WTC11 (cell line): ENCODE measurements around the gene TF.

Experiments
- MYBL2 ChIP-seq: sonication (generic); formaldehyde crosslinking; IDR thresholded peaks from 2 replicates; pipeline ENCODE4 v1.8.1; 2023; ENCODE audit warnings: mild to moderate bottlenecking, moderate library complexity, missing genetic modification reagents
- TEAD4 ChIP-seq: sonication (generic); formaldehyde crosslinking; IDR thresholded peaks from 2 replicates; pipeline ENCODE4 v1.8.0; 2022; ENCODE audit warnings: mild to moderate bottlenecking, missing genetic modification reagents
- ZNF423 ChIP-seq: fragments of 250-450 bp; sonication (Bioruptor Pico); IDR thresholded peaks from 2 replicates; pipeline ENCODE4 v2.1.2; 2022; ENCODE audit warnings: mild to moderate bottlenecking, moderate library complexity
- TF ChIP-seq, protein P1 (sequence below): sonication (generic); formaldehyde crosslinking; IDR thresholded peaks from 2 replicates; pipeline ENCODE4 v1.8.0; 2022; ENCODE audit warnings: mild to moderate bottlenecking, missing genetic modification reagents
- TF ChIP-seq, protein P2 (sequence below): sonication (generic); formaldehyde crosslinking; IDR thresholded peaks from 2 replicates; pipeline ENCODE4 v1.8.1; 2022; ENCODE audit warnings: mild to moderate bottlenecking, moderate library complexity, missing genetic modification reagents
- TF ChIP-seq, protein P3 (sequence below): sonication (generic); formaldehyde crosslinking; IDR thresholded peaks from 2 replicates; pipeline ENCODE4 v1.8.0; 2023; ENCODE audit warnings: missing genetic modification reagents, mild to moderate bottlenecking, borderline replicate concordance
- TF ChIP-seq, protein P4 (sequence below): fragments of 200-600 bp; IDR thresholded peaks from 2 replicates; pipeline ENCODE4 v1.8.0; 2022; ENCODE audit warnings: antibody characterized with exemption

DNA sequence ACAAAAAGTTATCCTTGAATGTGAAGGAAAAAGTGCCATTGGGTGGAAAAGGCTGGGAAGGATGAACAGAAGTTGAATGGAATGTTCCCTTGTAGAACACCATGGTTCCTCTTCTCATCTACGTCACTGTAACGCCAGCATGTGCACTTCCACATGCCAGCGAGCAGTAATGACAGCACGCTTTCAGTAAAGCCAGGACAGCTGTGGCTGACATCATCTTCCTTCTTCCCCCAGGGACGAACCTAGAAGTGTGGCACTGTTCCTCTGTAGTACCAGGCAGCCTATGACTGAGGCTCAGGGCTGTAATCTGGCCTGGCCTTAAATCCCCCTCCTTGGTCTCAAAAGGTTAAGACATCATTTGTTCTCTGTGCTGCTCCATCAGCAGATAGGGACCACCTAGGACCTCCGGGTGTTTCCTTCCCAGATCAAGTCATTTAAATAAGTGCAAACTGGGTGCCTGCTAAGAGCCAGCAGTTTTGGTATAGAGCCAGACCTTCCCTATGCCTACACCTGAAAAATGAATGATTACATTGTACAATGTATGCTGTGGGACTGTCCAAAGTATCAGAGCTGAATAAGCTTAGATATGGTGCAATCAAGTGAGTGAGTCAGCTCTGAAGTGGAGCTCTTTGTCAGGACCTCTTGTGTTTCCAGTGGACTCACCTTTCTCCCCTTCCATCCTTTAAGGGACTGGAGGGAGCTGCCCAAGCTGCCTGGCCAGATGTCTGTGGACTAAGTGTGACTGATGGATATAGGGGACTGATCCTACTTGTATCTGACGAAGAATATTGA is 53.8 kb downstream of the TF start:
- TF ChIP-seq, protein P1, sequence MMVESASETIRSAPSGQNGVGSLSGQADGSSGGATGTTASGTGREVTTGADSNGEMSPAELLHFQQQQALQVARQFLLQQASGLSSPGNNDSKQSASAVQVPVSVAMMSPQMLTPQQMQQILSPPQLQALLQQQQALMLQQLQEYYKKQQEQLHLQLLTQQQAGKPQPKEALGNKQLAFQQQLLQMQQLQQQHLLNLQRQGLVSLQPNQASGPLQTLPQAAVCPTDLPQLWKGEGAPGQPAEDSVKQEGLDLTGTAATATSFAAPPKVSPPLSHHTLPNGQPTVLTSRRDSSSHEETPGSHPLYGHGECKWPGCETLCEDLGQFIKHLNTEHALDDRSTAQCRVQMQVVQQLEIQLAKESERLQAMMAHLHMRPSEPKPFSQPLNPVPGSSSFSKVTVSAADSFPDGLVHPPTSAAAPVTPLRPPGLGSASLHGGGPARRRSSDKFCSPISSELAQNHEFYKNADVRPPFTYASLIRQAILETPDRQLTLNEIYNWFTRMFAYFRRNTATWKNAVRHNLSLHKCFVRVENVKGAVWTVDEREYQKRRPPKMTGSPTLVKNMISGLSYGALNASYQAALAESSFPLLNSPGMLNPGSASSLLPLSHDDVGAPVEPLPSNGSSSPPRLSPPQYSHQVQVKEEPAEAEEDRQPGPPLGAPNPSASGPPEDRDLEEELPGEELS, result no peak
- TF ChIP-seq MYBL2 (CRISPR knock-in tag) (no peak), ZNF423 (CRISPR knock-in tag) (no peak), TEAD4 (CRISPR knock-in tag) (no peak)
- TF ChIP-seq, protein P2, sequence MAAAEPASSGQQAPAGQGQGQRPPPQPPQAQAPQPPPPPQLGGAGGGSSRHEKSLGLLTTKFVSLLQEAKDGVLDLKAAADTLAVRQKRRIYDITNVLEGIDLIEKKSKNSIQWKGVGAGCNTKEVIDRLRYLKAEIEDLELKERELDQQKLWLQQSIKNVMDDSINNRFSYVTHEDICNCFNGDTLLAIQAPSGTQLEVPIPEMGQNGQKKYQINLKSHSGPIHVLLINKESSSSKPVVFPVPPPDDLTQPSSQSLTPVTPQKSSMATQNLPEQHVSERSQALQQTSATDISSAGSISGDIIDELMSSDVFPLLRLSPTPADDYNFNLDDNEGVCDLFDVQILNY, result no peak
- TF ChIP-seq, protein P3, sequence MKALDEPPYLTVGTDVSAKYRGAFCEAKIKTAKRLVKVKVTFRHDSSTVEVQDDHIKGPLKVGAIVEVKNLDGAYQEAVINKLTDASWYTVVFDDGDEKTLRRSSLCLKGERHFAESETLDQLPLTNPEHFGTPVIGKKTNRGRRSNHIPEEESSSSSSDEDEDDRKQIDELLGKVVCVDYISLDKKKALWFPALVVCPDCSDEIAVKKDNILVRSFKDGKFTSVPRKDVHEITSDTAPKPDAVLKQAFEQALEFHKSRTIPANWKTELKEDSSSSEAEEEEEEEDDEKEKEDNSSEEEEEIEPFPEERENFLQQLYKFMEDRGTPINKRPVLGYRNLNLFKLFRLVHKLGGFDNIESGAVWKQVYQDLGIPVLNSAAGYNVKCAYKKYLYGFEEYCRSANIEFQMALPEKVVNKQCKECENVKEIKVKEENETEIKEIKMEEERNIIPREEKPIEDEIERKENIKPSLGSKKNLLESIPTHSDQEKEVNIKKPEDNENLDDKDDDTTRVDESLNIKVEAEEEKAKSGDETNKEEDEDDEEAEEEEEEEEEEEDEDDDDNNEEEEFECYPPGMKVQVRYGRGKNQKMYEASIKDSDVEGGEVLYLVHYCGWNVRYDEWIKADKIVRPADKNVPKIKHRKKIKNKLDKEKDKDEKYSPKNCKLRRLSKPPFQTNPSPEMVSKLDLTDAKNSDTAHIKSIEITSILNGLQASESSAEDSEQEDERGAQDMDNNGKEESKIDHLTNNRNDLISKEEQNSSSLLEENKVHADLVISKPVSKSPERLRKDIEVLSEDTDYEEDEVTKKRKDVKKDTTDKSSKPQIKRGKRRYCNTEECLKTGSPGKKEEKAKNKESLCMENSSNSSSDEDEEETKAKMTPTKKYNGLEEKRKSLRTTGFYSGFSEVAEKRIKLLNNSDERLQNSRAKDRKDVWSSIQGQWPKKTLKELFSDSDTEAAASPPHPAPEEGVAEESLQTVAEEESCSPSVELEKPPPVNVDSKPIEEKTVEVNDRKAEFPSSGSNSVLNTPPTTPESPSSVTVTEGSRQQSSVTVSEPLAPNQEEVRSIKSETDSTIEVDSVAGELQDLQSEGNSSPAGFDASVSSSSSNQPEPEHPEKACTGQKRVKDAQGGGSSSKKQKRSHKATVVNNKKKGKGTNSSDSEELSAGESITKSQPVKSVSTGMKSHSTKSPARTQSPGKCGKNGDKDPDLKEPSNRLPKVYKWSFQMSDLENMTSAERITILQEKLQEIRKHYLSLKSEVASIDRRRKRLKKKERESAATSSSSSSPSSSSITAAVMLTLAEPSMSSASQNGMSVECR, result no peak
- TF ChIP-seq, protein P4, sequence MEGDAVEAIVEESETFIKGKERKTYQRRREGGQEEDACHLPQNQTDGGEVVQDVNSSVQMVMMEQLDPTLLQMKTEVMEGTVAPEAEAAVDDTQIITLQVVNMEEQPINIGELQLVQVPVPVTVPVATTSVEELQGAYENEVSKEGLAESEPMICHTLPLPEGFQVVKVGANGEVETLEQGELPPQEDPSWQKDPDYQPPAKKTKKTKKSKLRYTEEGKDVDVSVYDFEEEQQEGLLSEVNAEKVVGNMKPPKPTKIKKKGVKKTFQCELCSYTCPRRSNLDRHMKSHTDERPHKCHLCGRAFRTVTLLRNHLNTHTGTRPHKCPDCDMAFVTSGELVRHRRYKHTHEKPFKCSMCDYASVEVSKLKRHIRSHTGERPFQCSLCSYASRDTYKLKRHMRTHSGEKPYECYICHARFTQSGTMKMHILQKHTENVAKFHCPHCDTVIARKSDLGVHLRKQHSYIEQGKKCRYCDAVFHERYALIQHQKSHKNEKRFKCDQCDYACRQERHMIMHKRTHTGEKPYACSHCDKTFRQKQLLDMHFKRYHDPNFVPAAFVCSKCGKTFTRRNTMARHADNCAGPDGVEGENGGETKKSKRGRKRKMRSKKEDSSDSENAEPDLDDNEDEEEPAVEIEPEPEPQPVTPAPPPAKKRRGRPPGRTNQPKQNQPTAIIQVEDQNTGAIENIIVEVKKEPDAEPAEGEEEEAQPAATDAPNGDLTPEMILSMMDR, result no peak
